HUES64 (cell line): ENCODE results near the gene GRM7.

Experiments used
- H3K27ac ChIP-seq: 2 replicates; pipeline ENCODE4 v1.7.0; 2013; ENCODE audit warnings: low read depth, low read length, inconsistent platforms
- H3K27me3 ChIP-seq: 2 replicates; pipeline ENCODE4 v1.6.1; 2013; ENCODE audit warnings: mild to moderate bottlenecking, low read length; ENCODE audit not compliant: insufficient read depth
- H3K36me3 ChIP-seq: 2 replicates; pipeline ENCODE4 v1.6.1; 2013; ENCODE audit warnings: mild to moderate bottlenecking, low read length; ENCODE audit not compliant: insufficient read depth
- H3K4me1 ChIP-seq: 2 replicates; pipeline ENCODE4 v1.6.1; 2013; ENCODE audit warnings: mild to moderate bottlenecking, low read length, moderate library complexity; ENCODE audit not compliant: insufficient read depth
- H3K4me3 ChIP-seq: 2 replicates; pipeline ENCODE4 v1.5.1; 2013; ENCODE audit warnings: mild to moderate bottlenecking, low read length, moderate library complexity
- H3K9ac ChIP-seq: 2 replicates; pipeline ENCODE4 v1.6.1; 2013; ENCODE audit warnings: mild to moderate bottlenecking, low read depth, low read length
- H3K9me3 ChIP-seq: 2 replicates; pipeline ENCODE4 v1.6.1; 2013; ENCODE audit warnings: low read depth, low read length; ENCODE audit not compliant: insufficient read depth
- WGBS: fragments of 150-250, 120-280 bp; methylation state at CpG from one replicate; pipeline ENCODE4 v1.1.7; 2013; ENCODE audit warnings: missing lambda C conversion rate; 5-methylcytosine and 5-hydroxymethylcytosine counted together

GRM7 gene

DNA sequence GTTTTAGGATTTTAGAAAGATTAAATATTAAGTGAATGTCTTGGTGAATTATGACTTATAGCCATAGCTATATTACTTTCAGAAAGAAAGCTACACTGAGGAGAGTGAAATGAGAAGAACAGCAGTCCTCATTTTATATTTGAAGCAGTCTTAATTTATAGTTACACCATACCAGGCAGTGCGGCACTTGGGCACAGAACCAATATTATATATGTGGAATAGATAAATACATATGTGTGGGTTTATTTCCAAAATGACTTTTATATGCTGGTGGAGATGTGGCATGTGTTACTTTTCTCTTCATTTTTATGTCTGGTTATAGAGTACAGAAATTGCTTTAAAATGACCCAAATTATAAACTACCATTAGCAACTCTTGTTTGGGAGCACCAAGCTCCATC lies 759.5 kb downstream of the GRM7 start:
- H3K27ac ChIP-seq, result no peak overlapping the region
- H3K36me3 ChIP-seq, result no peaks in the 10 kb centered on the region
- WGBS, result no CpG with 5 or more reads among the region's 1 CpG
- H3K9me3 ChIP-seq, result no peaks in the 10 kb centered on the region
- H3K9ac ChIP-seq, result no peak overlapping the region
- no peaks in the 10 kb centered on the region for H3K4me1 ChIP-seq
- H3K27me3 ChIP-seq, result no peaks in the 10 kb centered on the region
- H3K4me3 ChIP-seq, result no peak overlapping the region

GRCh38 chr3:7621046-7621630 lies 760.2 kb downstream of the GRM7 start:
- no peaks in the 10 kb centered on the region for H3K36me3 ChIP-seq

GRCh38 chr3:7621651-7622050 lies 760.7 kb downstream of the GRM7 start:
- 79% methylated on average over 3 of the region's 3 CpGs for WGBS
- Histone ChIP-seq H3K9me3 (no peaks in the 10 kb centered on the region), H3K36me3 (no peaks in the 10 kb centered on the region), H3K4me3 (no peak overlapping the region), H3K27me3 (no peaks in the 10 kb centered on the region), H3K27ac (no peak overlapping the region), H3K4me1 (no peaks in the 10 kb centered on the region), H3K9ac (no peak overlapping the region)

More at GRCh38 chr3:7621046-7621630, 760.2 kb downstream of the GRM7 start:
- Histone ChIP-seq H3K4me1 (no peaks in the 10 kb centered on the region), H3K4me3 (no peak overlapping the region), H3K27ac (no peak overlapping the region), H3K9ac (no peak overlapping the region), H3K9me3 (no peaks in the 10 kb centered on the region), H3K27me3 (no peaks in the 10 kb centered on the region)
- 95% methylated on average over 6 of the region's 7 CpGs for WGBS

DNA sequence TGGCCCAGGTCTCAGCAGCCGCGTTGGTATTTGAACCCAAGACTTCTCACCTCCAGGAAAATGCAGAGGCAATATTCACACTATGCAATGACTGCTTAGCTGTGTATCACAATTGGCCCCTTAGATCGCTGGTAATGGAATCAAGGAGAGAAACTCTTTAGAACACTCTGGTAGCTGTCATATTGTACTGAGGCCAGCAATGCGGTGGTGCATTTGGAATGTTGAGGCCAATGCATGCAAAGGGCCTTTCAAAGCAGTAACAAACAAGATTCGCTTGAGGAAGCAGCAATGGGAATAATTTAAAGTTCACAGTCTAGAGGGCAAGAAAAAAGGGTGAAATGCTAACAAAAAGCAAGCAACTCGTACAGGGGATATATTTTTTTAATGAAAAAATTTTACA lies 764.1 kb downstream of the GRM7 start:
- H3K27ac ChIP-seq, result no peak overlapping the region
- 93% methylated on average over 5 of the region's 6 CpGs for WGBS
- no peaks in the 10 kb centered on the region for H3K27me3 ChIP-seq
- H3K9me3 ChIP-seq, result no peaks in the 10 kb centered on the region
- H3K4me3 ChIP-seq, result no peak overlapping the region
- H3K9ac ChIP-seq, result no peak overlapping the region
- H3K4me1 ChIP-seq, result no peaks in the 10 kb centered on the region
- H3K36me3 ChIP-seq, result no peaks in the 10 kb centered on the region

GRCh38 chr3:7630351-7630911 lies 769.5 kb downstream of the GRM7 start:
- Histone ChIP-seq H3K36me3 (no peaks in the 10 kb centered on the region), H3K27ac (no peak overlapping the region), H3K9ac (no peak overlapping the region), H3K27me3 (no peaks in the 10 kb centered on the region), H3K4me3 (no peak overlapping the region), H3K4me1 (no peaks in the 10 kb centered on the region), H3K9me3 (no peaks in the 10 kb centered on the region)
- WGBS, result 89% methylated on average over 4 of the region's 4 CpGs

- Histone ChIP-seq H3K4me1 (no peaks in the 10 kb centered on the region), H3K36me3 (no peaks in the 10 kb centered on the region), H3K4me3 (no peak overlapping the region), H3K9ac (no peak overlapping the region), H3K27me3 (no peaks in the 10 kb centered on the region), H3K9me3 (no peaks in the 10 kb centered on the region), H3K27ac (no peak overlapping the region)
- WGBS, result 92% methylated on average over 4 of the region's 4 CpGs
Observed at GRCh38 chr3:7630925-7631324, 770.0 kb downstream of the GRM7 start.

- Histone ChIP-seq H3K27me3 (no peaks in the 10 kb centered on the region), H3K9ac (no peak overlapping the region), H3K9me3 (no peaks in the 10 kb centered on the region), H3K4me1 (no peaks in the 10 kb centered on the region), H3K4me3 (no peak overlapping the region), H3K27ac (no peak overlapping the region), H3K36me3 (no peaks in the 10 kb centered on the region)
Observed at GRCh38 chr3:7632305-7632704, 771.4 kb downstream of the GRM7 start.

- H3K27me3 ChIP-seq, result no peaks in the 10 kb centered on the region
- H3K9me3 ChIP-seq, result no peaks in the 10 kb centered on the region
- 75% methylated on average over 5 of the region's 5 CpGs for WGBS
- H3K9ac ChIP-seq, result no peak overlapping the region
- H3K36me3 ChIP-seq, result no peaks in the 10 kb centered on the region
- no peak overlapping the region for H3K27ac ChIP-seq
- H3K4me3 ChIP-seq, result no peak overlapping the region
- no peaks in the 10 kb centered on the region for H3K4me1 ChIP-seq
Observed at GRCh38 chr3:7637694-7638093, 776.8 kb downstream of the GRM7 start.

GRCh38 chr3:7638103-7638502 lies 777.2 kb downstream of the GRM7 start:
- Histone ChIP-seq H3K36me3 (no peaks in the 10 kb centered on the region), H3K27me3 (no peaks in the 10 kb centered on the region), H3K27ac (no peak overlapping the region), H3K9me3 (no peaks in the 10 kb centered on the region), H3K9ac (no peak overlapping the region), H3K4me3 (no peak overlapping the region), H3K4me1 (no peaks in the 10 kb centered on the region)

- H3K27ac ChIP-seq, result no peak overlapping the region
- H3K4me1 ChIP-seq, result no peaks in the 10 kb centered on the region
- H3K36me3 ChIP-seq, result no peaks in the 10 kb centered on the region
- H3K9me3 ChIP-seq, result no peaks in the 10 kb centered on the region
- no peak overlapping the region for H3K9ac ChIP-seq
- H3K4me3 ChIP-seq, result no peak overlapping the region
- no peaks in the 10 kb centered on the region for H3K27me3 ChIP-seq
Observed at GRCh38 chr3:7640787-7641186, 779.9 kb downstream of the GRM7 start.

- 93% methylated on average over 5 of the region's 5 CpGs for WGBS
- no peak overlapping the region for H3K4me3 ChIP-seq
- H3K4me1 ChIP-seq, result peaks cover 8% of the 10 kb centered on the region; the same call in 1 of the 2 replicates
- no peaks in the 10 kb centered on the region for H3K27me3 ChIP-seq
- H3K9ac ChIP-seq, result no peak overlapping the region
- H3K9me3 ChIP-seq, result no peaks in the 10 kb centered on the region
- no peak overlapping the region for H3K27ac ChIP-seq
- H3K36me3 ChIP-seq, result no peaks in the 10 kb centered on the region
Observed at GRCh38 chr3:7646851-7647250, 785.9 kb downstream of the GRM7 start.

DNA sequence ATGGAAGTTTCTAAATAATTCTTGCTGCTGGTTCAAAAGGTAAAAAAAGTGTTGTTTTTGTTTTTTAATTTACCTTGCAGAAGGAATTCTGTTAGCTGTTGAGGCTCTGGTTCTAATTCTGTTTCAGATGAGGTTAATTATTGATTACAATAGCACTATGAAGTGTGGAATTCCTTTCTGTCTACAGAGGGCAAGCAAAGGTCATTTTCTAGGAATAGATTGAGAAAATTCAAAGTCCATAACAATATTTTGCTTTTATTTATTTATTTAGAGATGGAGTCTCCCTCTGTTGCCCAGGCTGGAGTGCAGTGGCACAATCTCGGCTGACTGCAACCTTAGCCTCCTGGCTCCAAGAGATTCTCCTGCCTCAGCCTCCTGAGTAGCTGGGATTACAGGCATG lies 789.6 kb downstream of the GRM7 start:
- no peak overlapping the region for H3K9ac ChIP-seq
- no peak overlapping the region; the same call in 1 of the 2 replicates for H3K27ac ChIP-seq
- H3K36me3 ChIP-seq, result no peaks in the 10 kb centered on the region
- WGBS, result 86% methylated on average over 1 of the region's 1 CpG
- H3K27me3 ChIP-seq, result no peaks in the 10 kb centered on the region
- H3K4me1 ChIP-seq, result peaks cover 8% of the 10 kb centered on the region; the same call in 1 of the 2 replicates
- H3K9me3 ChIP-seq, result no peaks in the 10 kb centered on the region
- no peak overlapping the region for H3K4me3 ChIP-seq
